Loucy (cell line): ENCODE data around the gene AJM1.

Experiments used
- CTCF ChIP-seq: fragments of 200-600 bp; sonication (generic); conservative IDR thresholded peaks from 2 replicates; pipeline ENCODE4 v1.5.1; 2014; ENCODE audit warnings: mild to moderate bottlenecking, antibody characterized with exemption, low read length
- EZH2phosphoT487 ChIP-seq: fragments of 200-600 bp; IDR thresholded peaks from 2 replicates; pipeline ENCODE4 v1.6.1; 2018; ENCODE audit warnings: antibody characterized with exemption, mild to moderate bottlenecking, moderate library complexity, borderline replicate concordance

- no peak for TF ChIP-seq CTCF
- no peak for TF ChIP-seq EZH2phosphoT487
Observed at GRCh38 chr9:136875155-136875554, 32.9 kb downstream of the AJM1 start.
